Measurements from ENCODE around the gene DAZAP2. TPM values are rescaled to one million over a fixed set of nuclear protein-coding genes. Genes with fewer than 3 reads are reported as not detected.
"Not testable (repeated sequence)": the region's sequence is repeated elsewhere in the genome, so short reads cannot be mapped to it uniquely, and the experiment has no call there.

The DAZAP2 gene
- total and polyA plus RNA-seq, 11 donors = 58.8 to 419 (median 192) TPM

- ATAC-seq = no peak
- no peaks in the 10 kb centered on the region for H3K36me3 ChIP-seq
- 89 to 97% (median 92%) methylated on average over 2 of the region's 2 CpGs for WGBS, 4 donors
- no peaks in the 10 kb centered on the region for H3K27me3 ChIP-seq
- intact Hi-C loops (cut with DNase I) = no loop called here
- H3K4me3 ChIP-seq = no peak overlapping the region
- H3K9me3 ChIP-seq = no peaks in the 10 kb centered on the region
- no peak for DNase-seq
- H3K27ac ChIP-seq = no peak overlapping the region
- no peaks in the 10 kb centered on the region for H3K4me1 ChIP-seq
- TF ChIP-seq CTCF (IDR thresholded peaks at IDR 0.05) (no peak), POLR2A (IDR thresholded peaks at IDR 0.05) (no peak)
Observed at GRCh38 chr12:51225771-51226170, 12.9 kb upstream of the DAZAP2 start.

DNA sequence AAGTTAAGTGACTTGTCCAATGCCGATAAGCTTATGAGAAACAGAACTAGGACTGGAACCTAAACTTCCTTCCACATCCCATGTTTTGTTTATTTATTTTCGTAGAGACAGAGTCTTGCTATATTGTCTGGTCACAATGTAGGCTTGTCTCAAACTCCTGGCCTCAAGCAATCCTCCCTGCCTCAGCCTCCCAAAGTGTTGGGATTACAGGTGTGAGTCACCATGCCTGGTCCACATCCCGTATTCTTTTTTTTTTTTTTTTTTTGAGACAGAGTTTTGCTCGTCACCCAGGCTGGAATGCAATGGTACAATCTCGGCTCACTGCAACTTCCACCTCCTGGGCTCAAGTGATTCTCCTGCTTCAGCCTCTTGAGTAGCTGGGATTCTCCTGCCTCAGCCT lies 11.5 kb upstream of the DAZAP2 start:
- ATAC-seq; H3K27me3 ChIP-seq; H3K36me3 ChIP-seq; H3K4me3 ChIP-seq; H3K27ac ChIP-seq; DNase-seq; intact Hi-C loops (cut with DNase I); H3K9me3 ChIP-seq; H3K4me1 ChIP-seq: not testable (repeated sequence)
- 86 to 94% (median 91%) methylated on average over 5 of the region's 5 CpGs for WGBS, 4 donors

DNA sequence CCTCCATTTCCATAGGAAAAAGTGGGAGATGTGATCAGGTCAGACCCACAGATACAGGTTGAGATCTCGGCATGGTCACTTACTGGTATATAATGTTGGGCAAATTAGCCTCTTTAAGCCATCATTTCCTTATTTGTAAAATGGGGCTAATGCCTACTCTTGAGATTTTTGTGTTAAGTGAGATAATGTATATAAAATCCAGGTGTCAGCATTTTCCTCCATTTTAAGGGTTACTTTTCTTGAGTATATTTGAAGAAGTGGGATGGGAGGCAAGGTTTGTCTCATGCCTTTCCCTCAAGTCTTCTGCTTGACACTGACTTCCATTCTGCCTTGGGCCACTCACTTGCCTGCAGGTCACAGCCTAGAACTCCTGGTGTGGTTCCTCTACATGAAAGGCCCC lies 10.7 kb upstream of the DAZAP2 start:
- Histone ChIP-seq H3K27me3 (no peaks in the 10 kb centered on the region), H3K4me3 (no peak overlapping the region), H3K4me1 (no peaks in the 10 kb centered on the region), H3K36me3 (no peaks in the 10 kb centered on the region), H3K9me3 (no peaks in the 10 kb centered on the region), H3K27ac (no peak overlapping the region)
- TF ChIP-seq POLR2A (IDR thresholded peaks at IDR 0.05) = no peak
- intact Hi-C loops (cut with DNase I) = no loop called here
- DNase-seq (no peak), ATAC-seq (no peak)
- WGBS, 4 donors = 96 to 100% (median 99%) methylated on average over 1 of the region's 1 CpG

GRCh38 chr12:51229116-51229809 lies 9.4 kb upstream of the DAZAP2 start:
- WGBS, 4 donors = 88 to 97% (median 96%) methylated on average over 7 of the region's 7 CpGs
- H3K27me3 ChIP-seq = no peaks in the 10 kb centered on the region
- no peaks in the 10 kb centered on the region for H3K4me1 ChIP-seq
- ATAC-seq (no peak), DNase-seq (no peak)
- H3K27ac ChIP-seq = no peak overlapping the region
- H3K4me3 ChIP-seq = no peak overlapping the region
- no peaks in the 10 kb centered on the region for H3K9me3 ChIP-seq
- no peak for TF ChIP-seq CTCF (IDR thresholded peaks at IDR 0.05)
- TF ChIP-seq POLR2A (IDR thresholded peaks at IDR 0.05) = no peak
- no peaks in the 10 kb centered on the region for H3K36me3 ChIP-seq
- intact Hi-C loops (cut with DNase I) = no loop called here

DNA sequence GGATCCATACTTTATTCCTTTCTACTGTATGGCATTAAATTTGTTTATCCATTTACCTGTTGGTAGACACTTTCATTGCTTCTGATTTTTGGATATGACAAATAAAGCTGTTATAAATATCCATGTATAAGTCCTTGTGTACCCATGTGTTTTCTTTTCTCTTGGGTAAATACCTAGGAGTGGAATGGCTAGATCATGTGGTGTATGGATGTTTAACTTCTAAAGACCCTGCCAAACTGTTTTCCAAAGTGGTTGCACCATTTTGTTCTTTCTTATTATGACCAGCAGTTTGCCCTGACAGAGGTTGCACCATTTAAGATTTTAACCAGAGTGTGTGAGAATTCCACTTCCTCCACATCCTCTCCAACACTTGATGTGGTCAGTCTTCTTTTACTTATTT lies 6.0 kb upstream of the DAZAP2 start:
- Histone ChIP-seq H3K27ac (no peak overlapping the region), H3K36me3 (no peaks in the 10 kb centered on the region), H3K27me3 (no peaks in the 10 kb centered on the region), H3K4me3 (no peak overlapping the region), H3K9me3 (no peaks in the 10 kb centered on the region), H3K4me1 (no peaks in the 10 kb centered on the region)
- intact Hi-C loops (cut with DNase I) = loop anchor here in 2 of 10 donors (10.0 kb wide), 2 partner anchors 148 to 188 kb away; partner anchors contain the start of genes CSRNP2 (in 1 of the 2) and LETMD1 (in 1 of the 2)
- DNase-seq (no peak), ATAC-seq (no peak)
- TF ChIP-seq CTCF (IDR thresholded peaks at IDR 0.05) (no peak), POLR2A (IDR thresholded peaks at IDR 0.05) (no peak)

Measured in heart left ventricle (tissue), 16 donors.